Measurements from ENCODE around the gene MIEN1. TPM values are rescaled to one million over a fixed set of nuclear protein-coding genes. Genes with fewer than 3 reads are reported as not detected.
"Not testable (repeated sequence)": the region's sequence is repeated elsewhere in the genome, so short reads cannot be mapped to it uniquely, and the experiment has no call there.

Gene MIEN1
- total RNA-seq, 2 donors from 2014 or later: 74.1 to 103 TPM

- no peak for TF ChIP-seq CTCF (IDR thresholded peaks at IDR 0.05)
- Histone ChIP-seq H3K4me1 (peaks cover 7% of the 10 kb centered on the region), H3K4me3 (no peak overlapping the region), H3K36me3 (no peaks in the 10 kb centered on the region), H3K27me3 (no peaks in the 10 kb centered on the region), H3K9ac (ENCODE audit: low read depth in 2 of 2, low read length in 2 of 2) (no peak overlapping the region), H3K9me3 (no peaks in the 10 kb centered on the region), H3K27ac (no peak overlapping the region)
- no peak for DNase-seq
- intact Hi-C loops (cut with DNase I): no loop called here
Measured at GRCh38 chr17:39726617-39727016, 3.7 kb downstream of the MIEN1 start.

- DNase-seq; H3K27me3 ChIP-seq; H3K9me3 ChIP-seq; H3K4me3 ChIP-seq; H3K27ac ChIP-seq; H3K36me3 ChIP-seq; H3K9ac ChIP-seq (ENCODE audit: low read depth in 2 of 2, low read length in 2 of 2); H3K4me1 ChIP-seq; intact Hi-C loops (cut with DNase I): not testable (repeated sequence)
Measured at GRCh38 chr17:39725923-39726322, 4.4 kb downstream of the MIEN1 start.

- H3K36me3 ChIP-seq: no peaks in the 10 kb centered on the region
- H3K9ac ChIP-seq (ENCODE audit: low read depth in 2 of 2, low read length in 2 of 2): no peak overlapping the region
- H3K27me3 ChIP-seq: no peaks in the 10 kb centered on the region
- no peaks in the 10 kb centered on the region for H3K9me3 ChIP-seq
- intact Hi-C loops (cut with DNase I): no loop called here
- no peak overlapping the region for H3K4me3 ChIP-seq
- no peak for DNase-seq
- no peak for TF ChIP-seq CTCF (IDR thresholded peaks at IDR 0.05)
- peaks cover 5% of the 10 kb centered on the region for H3K4me1 ChIP-seq
- no peak overlapping the region for H3K27ac ChIP-seq
Measured at GRCh38 chr17:39724731-39725130, 5.6 kb downstream of the MIEN1 start.

GRCh38 chr17:39722965-39723848, 7.1 kb downstream of the MIEN1 start:
- H3K9me3 ChIP-seq: no peaks in the 10 kb centered on the region
- no peaks in the 10 kb centered on the region for H3K27me3 ChIP-seq
- no peaks in the 10 kb centered on the region for H3K36me3 ChIP-seq
- H3K9ac ChIP-seq (ENCODE audit: low read depth in 2 of 2, low read length in 2 of 2): peak overlapping the region in 1 of 2 donors; percentile 19
- no peaks in the 10 kb centered on the region for H3K4me1 ChIP-seq
- no peak overlapping the region for H3K27ac ChIP-seq
- intact Hi-C loops (cut with DNase I): no loop called here
- DNase-seq: peak; percentile 71
- no peak overlapping the region for H3K4me3 ChIP-seq
- no peak for TF ChIP-seq CTCF (IDR thresholded peaks at IDR 0.05)

GRCh38 chr17:39722104-39722503, 8.2 kb downstream of the MIEN1 start:
- Histone ChIP-seq H3K36me3 (no peaks in the 10 kb centered on the region), H3K27ac (no peak overlapping the region), H3K4me3 (no peak overlapping the region), H3K27me3 (no peaks in the 10 kb centered on the region), H3K4me1 (no peaks in the 10 kb centered on the region), H3K9ac (ENCODE audit: low read depth in 2 of 2, low read length in 2 of 2) (no peak overlapping the region), H3K9me3 (no peaks in the 10 kb centered on the region)
- no peak for DNase-seq
- intact Hi-C loops (cut with DNase I): no loop called here
- no peak for TF ChIP-seq CTCF (IDR thresholded peaks at IDR 0.05)
